Right lobe of liver (tissue), 4 donors: ENCODE results near the gene CHIT1.

Experiments
- CTCF ChIP-seq, 4 donors: fragments of 200-600 bp in 3 of 4; fragments of 450-650 bp in 1 of 4; IDR thresholded peaks; one replicate each; pipeline versions ENCODE4 v1.5.1 to v1.8.0; 2016 to 2022; ENCODE audit warnings: antibody characterized with exemption in 4 of 4, mild to moderate bottlenecking in 2 of 4
- POLR2A ChIP-seq: fragments of 450-650 bp; IDR thresholded peaks from one replicate; pipeline ENCODE4 v1.6.1; 2017; ENCODE audit warnings: antibody characterized with exemption, mild to moderate bottlenecking
- donor health status: DM: no; HTN: no; CAD: no.
- donor health status: DM: no; HTN: no; CAD: no.
- donor health status: DM: no; HTN: yes; CAD: no.

- TF ChIP-seq CTCF (IDR thresholded peaks at IDR 0.05) = no peak
- no peak for TF ChIP-seq POLR2A
Observed at GRCh38 chr1:203187304-203187685, 42.2 kb downstream of the CHIT1 start.
